ENCODE data around the gene BRAF. TPM values are rescaled to one million over a fixed set of nuclear protein-coding genes. Genes with fewer than 3 reads are reported as not detected.

Gene BRAF
- total and polyA plus RNA-seq, 2 of the 8 experiments (the other 6 are each of a cell fraction or from before 2014, with no cell fraction given) = 11.4 to 32.6 TPM

DNA sequence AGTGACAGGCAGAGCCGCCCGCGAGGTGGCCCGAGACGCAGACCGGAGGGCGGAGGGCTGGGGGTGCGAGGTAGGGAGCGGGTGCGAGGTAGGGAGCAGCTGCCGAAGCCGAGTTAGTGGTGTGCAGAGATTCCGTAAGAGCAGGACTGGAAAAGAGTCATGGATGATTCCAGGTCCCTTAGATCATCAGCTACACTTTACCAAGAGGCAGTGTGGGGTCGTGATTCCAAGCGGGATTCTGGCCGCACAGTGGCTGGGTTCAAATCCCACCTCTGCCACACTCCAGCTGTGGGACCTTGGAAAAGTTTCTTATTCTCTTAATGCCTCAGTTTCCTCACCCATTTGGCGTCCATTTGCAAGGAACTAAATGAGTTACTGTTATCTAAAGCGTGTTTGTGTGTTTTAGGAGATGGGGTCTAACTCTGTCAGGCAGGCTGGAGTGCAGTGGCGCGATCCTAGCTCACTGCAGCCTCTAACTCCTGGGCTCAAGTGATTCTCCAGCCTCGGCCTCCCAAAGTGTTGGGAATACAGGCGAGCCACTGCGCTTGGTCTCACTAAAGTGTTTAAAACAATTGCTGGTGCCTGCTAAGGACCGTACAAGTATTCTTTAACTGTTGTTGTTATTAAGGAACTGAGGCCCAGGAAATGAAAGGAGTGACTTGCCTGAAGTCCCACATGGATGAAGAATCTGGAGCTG lies 227.1 kb downstream of the BRAF start:
- H4K5ac ChIP-seq (ENCODE audit: insufficient read length, low read depth, low read length) = no peak overlapping the region
- no peaks in the 10 kb centered on the region for H3K9me3 ChIP-seq (ENCODE audit: insufficient read depth in 2 of 2, low read depth in 1 of 2, low read length in 1 of 2)
- H3K14ac ChIP-seq (ENCODE audit: insufficient read length) = no peak overlapping the region
- H3K79me2 ChIP-seq (ENCODE audit: control insufficient read depth in 1 of 2, insufficient read depth in 2 of 2, low read length in 2 of 2) = peaks cover 0 to 38% of the 10 kb centered on the region in 2 experiments; a peak in 2 of 4 replicates
- H2BK15ac ChIP-seq (ENCODE audit: low read length) = no peak overlapping the region
- no peaks in the 10 kb centered on the region for H3K36me3 ChIP-seq (ENCODE audit: control insufficient read depth in 2 of 4, insufficient read depth in 4 of 4, low read length in 3 of 4)
- H2BK120ac ChIP-seq (replicated peaks; ENCODE audit: low read depth, low read length) = no peak overlapping the region
- ChIA-PET CTCF (ENCODE audit: partially characterized antibody) (interaction anchor here (1.0 to 1.3 kb wide), 5 partner anchors 10 to 314 kb away, joined by 3 to 4 read pairs (median 3); no protein-coding TSS in a partner anchor), POLR2A (ENCODE audit: partially characterized antibody) (interaction anchor here (1.2 to 2.0 kb wide), 2 partner anchors 24 to 225 kb away, joined by 3 to 6 read pairs; no protein-coding TSS in a partner anchor)
- peak overlapping the region; percentile 68 to 80 for H3K4me2 ChIP-seq (ENCODE audit: insufficient read depth in 1 of 2, low read depth in 2 of 2, low read length in 2 of 2)
- H3K56ac ChIP-seq (replicated peaks; ENCODE audit: insufficient read length, low read depth, low read length) = no peak overlapping the region
- WGBS, 2 experiments (ENCODE audit: extremely low coverage in 1 of 2, insufficient coverage in 1 of 2, insufficient read length in 1 of 2, insufficient replicate concordance in 2 of 2, low coverage in 1 of 2, low lambda C conversion rate in 2 of 2, missing lambda C conversion rate in 1 of 2) = 43% methylated on average over 19 of the region's 24 CpGs; no CpG with 5 or more reads in 1 of the 2 experiments
- H4K91ac ChIP-seq (replicated peaks; ENCODE audit: insufficient read length, low read length) = no peak overlapping the region
- H2BK20ac ChIP-seq (ENCODE audit: low read length) = no peak overlapping the region
- DNase-seq (ENCODE audit: low read depth in 1 of 2, low spot score in 2 of 2) (peak in 1 of 2 experiments; percentile 54), FAIRE-seq (no peak)
- H2BK5ac ChIP-seq (ENCODE audit: low read depth, low read length) = no peak overlapping the region; the same call in 1 of the 2 replicates
- H3K18ac ChIP-seq (ENCODE audit: extremely low read depth, low read length) = no peak overlapping the region
- H4K20me1 ChIP-seq (replicated peaks in 1 of 2; ENCODE audit: control insufficient read depth in 1 of 2, insufficient read depth in 2 of 2, low read length in 2 of 2) = no peaks in the 10 kb centered on the region
- peaks cover 2% of the 10 kb centered on the region; the same call in 1 of the 2 replicates for H3K23me2 ChIP-seq (ENCODE audit: low read depth, low read length)
- no peak overlapping the region for H3K4ac ChIP-seq (replicated peaks; ENCODE audit: insufficient read length, low read depth, low read length)
- no peak overlapping the region for H3K27ac ChIP-seq (ENCODE audit: low read depth, low read length)
- H4K8ac ChIP-seq (ENCODE audit: extremely low read depth, insufficient read depth, low read length) = peak overlapping the region; percentile 97
- no peaks in the 10 kb centered on the region for H3K27me3 ChIP-seq (replicated peaks in 1 of 4; ENCODE audit: control insufficient read depth in 3 of 4, extremely low read depth in 1 of 4, insufficient read depth in 3 of 4, low read length in 3 of 4)
- H3K79me1 ChIP-seq (ENCODE audit: low read depth, low read length) = peaks cover 3% of the 10 kb centered on the region; the same call in 1 of the 2 replicates
- no peak overlapping the region for H2AK5ac ChIP-seq (ENCODE audit: low read depth, low read length)
- no peak overlapping the region for H3K23ac ChIP-seq (ENCODE audit: insufficient read length)
- H2BK12ac ChIP-seq (ENCODE audit: low read depth, low read length) = no peak overlapping the region
- peaks cover 0 to 6% (median 2%) of the 10 kb centered on the region in 4 experiments; a peak in 3 of 7 replicates for H3K4me1 ChIP-seq (replicated peaks in 1 of 4; ENCODE audit: control insufficient read depth in 3 of 4, insufficient read depth in 4 of 4, low read length in 3 of 4)
- H2AFZ ChIP-seq (ENCODE audit: low read length) = no peak overlapping the region
- H3K9ac ChIP-seq (replicated peaks in 1 of 4; ENCODE audit: extremely low read depth in 1 of 4, low read depth in 3 of 4, low read length in 3 of 4) = peak overlapping the region; percentile 45 to 89 (median 76); a peak in 6 of 7 replicates
- peak overlapping the region; percentile 65 to 92 (median 88) for H3K4me3 ChIP-seq (ENCODE audit: extremely low read depth in 1 of 4, insufficient read depth in 2 of 4, low read depth in 3 of 4, low read length in 4 of 4)
- TF ChIP-seq ASH2L (IDR thresholded peaks at IDR 0.05; ENCODE audit: low read length) (peak; percentile 42), SUZ12 (IDR thresholded peaks at IDR 0.05; ENCODE audit: low read length) (no peak), ZNF274 (IDR thresholded peaks at IDR 0.05; ENCODE audit: borderline replicate concordance, extremely low read depth, low read length) (no peak), HDAC2 (IDR thresholded peaks at IDR 0.05; ENCODE audit: borderline replicate concordance in 1 of 2, low read depth in 2 of 2, low read length in 2 of 2) (no peak), NRF1 (IDR thresholded peaks at IDR 0.05; ENCODE audit: low read depth, low read length) (no peak), BCL11A (IDR thresholded peaks at IDR 0.05; ENCODE audit: low read depth in 2 of 2, low read length in 2 of 2) (no peak)
